WTC11 (cell line): ENCODE measurements around the gene RASD1. TPM values are rescaled to one million over a fixed set of nuclear protein-coding genes. Genes with fewer than 3 reads are reported as not detected.

ENCODE experiments used
- ATAC-seq: fragments of 200-7000 bp; cut with Tn5 transposase; 2 replicates; pipeline ENCODE4 v1.10.0; 2021; ENCODE audit warnings: mild to moderate bottlenecking, moderate library complexity
- CTCF ChIA-PET: fragments of 300-600 bp; sonication (Branson Sonifier 250); formaldehyde crosslinking; loops from one replicate; lab custom pipeline; 2021; ENCODE audit warnings: antibody characterized with exemption; lab: Charles Lee
- POLR2A ChIA-PET: fragments of 350-600 bp; sonication (Branson Sonifier 250); formaldehyde crosslinking; loops from one replicate; lab custom pipeline; 2021; ENCODE audit warnings: antibody characterized with exemption; lab: Charles Lee
- DNase-seq: peaks from one replicate; pipeline ENCODE4 v3.0.0; 2021; ENCODE audit warnings: low spot score
- H3K27ac Mint-ChIP-seq: 2 replicates; pipeline ENCODE4 v1.8.0; 2021; ENCODE audit warnings: mixed read lengths
- H3K27me3 Mint-ChIP-seq: 2 replicates; pipeline ENCODE4 v1.8.0; 2021; ENCODE audit warnings: low read depth, mild to moderate bottlenecking, moderate library complexity, mixed read lengths
- H3K36me3 Mint-ChIP-seq: 2 replicates; pipeline ENCODE4 v1.8.0; 2021; ENCODE audit warnings: mixed read lengths
- H3K4me1 Mint-ChIP-seq: 2 replicates; pipeline ENCODE4 v1.8.0; 2022; ENCODE audit warnings: mixed read lengths
- H3K4me3 Mint-ChIP-seq: 2 replicates; pipeline ENCODE4 v1.8.0; 2021; ENCODE audit warnings: mild to moderate bottlenecking, moderate library complexity, mixed read lengths
- H3K9me3 Mint-ChIP-seq: 2 replicates; pipeline ENCODE4 v1.8.0; 2021; ENCODE audit warnings: mixed read lengths
- ATF6 ChIP-seq: sonication (generic); formaldehyde crosslinking; IDR thresholded peaks from 2 replicates; pipeline ENCODE4 v1.8.1; 2023; ENCODE audit warnings: mild to moderate bottlenecking, missing genetic modification reagents
- FOXP1 ChIP-seq: sonication (generic); formaldehyde crosslinking; IDR thresholded peaks from 2 replicates; pipeline ENCODE4 v1.8.0; 2022; ENCODE audit warnings: missing genetic modification reagents, mild to moderate bottlenecking, moderate library complexity, borderline replicate concordance
- IRF2 ChIP-seq: sonication (generic); formaldehyde crosslinking; IDR thresholded peaks from 2 replicates; pipeline ENCODE4 v1.8.0; 2022; ENCODE audit warnings: low read depth, missing genetic modification reagents, borderline replicate concordance
- JUN ChIP-seq: sonication (generic); formaldehyde crosslinking; IDR thresholded peaks from 2 replicates; pipeline ENCODE4 v1.8.0; 2023; ENCODE audit warnings: mild to moderate bottlenecking, missing genetic modification reagents
- MYBL2 ChIP-seq: sonication (generic); formaldehyde crosslinking; IDR thresholded peaks from 2 replicates; pipeline ENCODE4 v1.8.1; 2023; ENCODE audit warnings: mild to moderate bottlenecking, moderate library complexity, missing genetic modification reagents
- NFYB ChIP-seq: sonication (generic); formaldehyde crosslinking; conservative IDR thresholded peaks from 2 replicates; pipeline ENCODE4 v1.8.0; 2022; ENCODE audit warnings: low read depth, missing genetic modification reagents
- NR1H2 ChIP-seq: sonication (generic); formaldehyde crosslinking; IDR thresholded peaks from 2 replicates; pipeline ENCODE4 v1.9.0; 2021; ENCODE audit warnings: mild to moderate bottlenecking, moderate library complexity, missing genetic modification reagents
- NR2C2 ChIP-seq: sonication (generic); formaldehyde crosslinking; IDR thresholded peaks from 2 replicates; pipeline ENCODE4 v1.8.0; 2022; ENCODE audit warnings: mild to moderate bottlenecking, missing genetic modification reagents
- NR3C1 ChIP-seq: sonication (generic); formaldehyde crosslinking; conservative IDR thresholded peaks from 2 replicates; pipeline ENCODE4 v1.8.1; 2023; ENCODE audit warnings: low read depth, mild to moderate bottlenecking, missing genetic modification reagents
- PRDM15 ChIP-seq: sonication (generic); formaldehyde crosslinking; IDR thresholded peaks from 2 replicates; pipeline ENCODE4 v1.8.0; 2022; ENCODE audit warnings: missing genetic modification reagents
- ZBTB21 ChIP-seq: sonication (generic); formaldehyde crosslinking; IDR thresholded peaks from 2 replicates; pipeline ENCODE4 v1.8.1; 2023; ENCODE audit warnings: mild to moderate bottlenecking, missing genetic modification reagents, borderline replicate concordance
- ZNF138 ChIP-seq: sonication (generic); formaldehyde crosslinking; conservative IDR thresholded peaks from 2 replicates; pipeline ENCODE4 v1.8.1; 2022; ENCODE audit warnings: mild to moderate bottlenecking, moderate library complexity, missing genetic modification reagents
- ZNF263 ChIP-seq: sonication (generic); formaldehyde crosslinking; IDR thresholded peaks from 2 replicates; pipeline ENCODE4 v1.8.1; 2022; ENCODE audit warnings: low read depth, mild to moderate bottlenecking, moderate library complexity, missing genetic modification reagents
- ZNF396 ChIP-seq: fragments of 250-450 bp; sonication (Bioruptor Pico); IDR thresholded peaks from 2 replicates; pipeline ENCODE4 v1.8.0; 2021; ENCODE audit warnings: mild to moderate bottlenecking, moderate library complexity, borderline replicate concordance
- ZNF671 ChIP-seq: fragments of 250-450 bp; sonication (Bioruptor Pico); IDR thresholded peaks from 2 replicates; pipeline ENCODE4 v1.8.0; 2021; ENCODE audit warnings: mild to moderate bottlenecking
- total RNA-seq: library from RNA; stranded (reverse); gene quantifications from 3 replicates; pipeline ENCODE4 v1.2.3, GENCODE V29; 2021
- TF ChIP-seq, protein P1 (sequence below): sonication (generic); formaldehyde crosslinking; IDR thresholded peaks from 2 replicates; pipeline ENCODE4 v1.8.1; 2023; ENCODE audit warnings: mild to moderate bottlenecking, missing genetic modification reagents, moderate library complexity
- TF ChIP-seq, protein P2 (sequence below): sonication (generic); formaldehyde crosslinking; conservative IDR thresholded peaks from 2 replicates; pipeline ENCODE4 v1.8.1; 2022; ENCODE audit warnings: mild to moderate bottlenecking, missing genetic modification reagents
- TF ChIP-seq, protein P3 (sequence below): fragments of 250-450 bp; sonication (Bioruptor Pico); conservative IDR thresholded peaks from 2 replicates; pipeline ENCODE4 v1.9.0; 2021; ENCODE audit warnings: mild to moderate bottlenecking

The RASD1 gene
- total RNA-seq, 1 experiment from 2014 or later = 5.1 TPM

DNA sequence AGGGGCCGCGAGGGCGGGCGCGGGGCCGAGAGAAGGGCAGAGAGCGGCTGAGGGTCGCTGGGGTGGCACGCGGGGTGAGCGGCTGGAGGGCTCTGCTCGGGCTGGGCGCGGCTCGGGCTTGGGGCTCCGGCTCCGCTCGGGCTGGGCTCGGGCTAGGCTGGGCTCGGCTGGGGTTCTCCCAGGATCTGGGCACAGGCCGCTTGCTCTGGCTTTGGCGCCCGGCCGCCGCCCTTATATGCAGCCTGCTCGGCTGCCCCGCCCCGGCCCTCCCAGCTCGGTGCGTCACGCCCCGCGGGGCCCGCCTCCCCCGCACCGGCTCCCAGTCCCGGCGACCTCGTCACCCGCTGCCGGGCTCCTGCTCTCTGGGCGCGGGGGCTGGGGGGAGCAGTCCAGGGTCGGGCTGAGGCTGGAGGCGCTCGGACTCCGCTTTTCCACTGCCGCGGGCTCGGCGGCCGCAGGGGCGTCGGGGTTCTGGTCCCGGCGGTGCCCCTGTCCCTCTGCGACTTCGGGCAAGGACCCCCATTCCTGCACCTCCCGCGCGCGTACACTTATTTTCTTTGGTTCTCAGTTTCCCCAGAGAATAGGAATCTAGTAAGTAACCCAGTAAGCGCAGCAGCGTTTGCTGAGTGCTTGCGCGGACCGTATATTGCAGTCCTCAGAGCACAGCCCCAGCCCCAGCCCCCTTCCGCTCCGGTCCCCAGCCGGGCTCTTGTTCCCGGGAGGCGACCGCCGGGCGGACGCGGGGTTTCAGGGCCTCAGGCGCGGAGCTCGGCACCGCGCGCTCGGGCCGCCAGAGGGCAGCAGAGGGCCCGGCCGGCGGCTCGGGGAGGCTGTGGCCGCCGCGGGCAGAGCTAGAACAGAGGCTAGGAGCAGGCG is at the start of gene RASD1 (continued):
- TF ChIP-seq ZNF396 (CRISPR knock-in tag) (no peak), IRF2 (CRISPR knock-in tag) (no peak), NFYB (CRISPR knock-in tag) (0 out of 2 replicates have a peak, but pooled peaks have one; percentile 25)
- TF ChIP-seq, protein P1, sequence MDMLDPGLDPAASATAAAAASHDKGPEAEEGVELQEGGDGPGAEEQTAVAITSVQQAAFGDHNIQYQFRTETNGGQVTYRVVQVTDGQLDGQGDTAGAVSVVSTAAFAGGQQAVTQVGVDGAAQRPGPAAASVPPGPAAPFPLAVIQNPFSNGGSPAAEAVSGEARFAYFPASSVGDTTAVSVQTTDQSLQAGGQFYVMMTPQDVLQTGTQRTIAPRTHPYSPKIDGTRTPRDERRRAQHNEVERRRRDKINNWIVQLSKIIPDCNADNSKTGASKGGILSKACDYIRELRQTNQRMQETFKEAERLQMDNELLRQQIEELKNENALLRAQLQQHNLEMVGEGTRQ (CRISPR knock-in tag) = 0 out of 2 replicates have a peak, but pooled peaks have one; percentile 11

DNA sequence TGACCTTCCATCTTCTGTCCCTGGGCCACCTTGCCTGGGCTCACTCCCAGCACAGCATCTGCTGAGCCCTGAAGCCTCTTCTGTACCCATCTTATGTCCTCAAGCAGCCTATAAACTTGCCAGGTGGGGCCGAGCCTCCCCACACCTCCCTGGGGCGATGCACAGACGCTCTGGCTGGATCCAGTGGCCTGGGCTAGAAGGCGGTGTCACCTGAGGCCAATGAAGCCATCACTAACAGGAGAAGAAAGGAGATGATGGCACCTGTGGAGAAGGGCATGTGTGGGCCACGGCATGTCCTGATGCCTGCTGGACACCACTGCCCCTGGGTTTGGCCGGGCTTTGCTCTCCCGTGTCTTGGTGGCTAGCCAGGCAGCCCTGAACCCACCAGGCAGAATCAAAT is 49.8 kb upstream of the RASD1 start:
- CTCF ChIA-PET = no interaction called here
- no peaks in the 10 kb centered on the region for H3K9me3 Mint-ChIP-seq
- POLR2A ChIA-PET = no interaction called here
- H3K27me3 Mint-ChIP-seq = no peaks in the 10 kb centered on the region
- DNase-seq (no peak), ATAC-seq (no peak)
- peak overlapping the region; percentile 79 for H3K27ac Mint-ChIP-seq
- no peaks in the 10 kb centered on the region for H3K36me3 Mint-ChIP-seq
- TF ChIP-seq ZBTB21 (CRISPR knock-in tag) (no peak), FOXP1 (CRISPR knock-in tag) (no peak), IRF2 (CRISPR knock-in tag) (no peak), JUN (CRISPR knock-in tag) (no peak), ATF6 (CRISPR knock-in tag) (no peak), ZNF671 (no peak), ZNF138 (CRISPR knock-in tag) (no peak), MYBL2 (no peak), NR1H2 (CRISPR knock-in tag) (no peak), NR3C1 (no peak), NR2C2 (CRISPR knock-in tag) (no peak), ZNF263 (CRISPR knock-in tag) (no peak), PRDM15 (CRISPR knock-in tag) (no peak)
- TF ChIP-seq, protein P2, sequence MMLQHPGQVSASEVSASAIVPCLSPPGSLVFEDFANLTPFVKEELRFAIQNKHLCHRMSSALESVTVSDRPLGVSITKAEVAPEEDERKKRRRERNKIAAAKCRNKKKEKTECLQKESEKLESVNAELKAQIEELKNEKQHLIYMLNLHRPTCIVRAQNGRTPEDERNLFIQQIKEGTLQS = no peak
- TF ChIP-seq, protein P3, sequence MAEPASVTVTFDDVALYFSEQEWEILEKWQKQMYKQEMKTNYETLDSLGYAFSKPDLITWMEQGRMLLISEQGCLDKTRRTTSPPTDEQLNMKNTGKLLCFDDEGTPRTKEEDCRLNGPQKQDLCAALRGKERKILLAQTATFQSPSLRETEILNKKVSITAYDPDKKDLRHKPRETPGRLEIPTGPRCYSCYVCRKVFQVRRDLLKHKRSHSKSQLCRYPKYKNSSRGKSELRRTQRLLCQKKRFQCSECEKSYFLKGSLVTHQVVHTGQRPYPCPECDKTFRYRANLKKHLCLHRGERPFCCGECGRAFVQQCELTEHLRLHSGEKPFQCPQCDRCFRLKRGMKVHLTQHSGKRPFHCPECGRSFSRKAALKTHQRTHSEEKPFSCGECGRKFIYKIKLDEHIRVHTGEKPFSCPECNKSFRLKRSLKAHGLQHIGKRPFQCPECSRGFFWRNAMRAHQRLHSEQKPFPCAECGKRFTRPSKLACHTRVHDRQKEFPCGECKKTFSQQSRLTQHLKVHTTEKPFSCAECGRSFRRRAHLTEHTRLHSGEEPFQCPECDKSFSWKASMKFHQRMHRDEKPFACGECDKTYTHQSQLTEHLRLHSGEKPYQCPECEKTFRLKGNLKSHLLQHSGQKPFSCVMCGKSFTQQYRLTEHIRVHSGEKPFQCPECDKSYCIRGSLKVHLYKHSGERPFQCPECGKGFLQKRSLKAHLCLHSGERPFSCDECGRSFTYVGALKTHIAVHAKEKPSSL = no peak
- no peak overlapping the region for H3K4me3 Mint-ChIP-seq
- H3K4me1 Mint-ChIP-seq = peaks cover 5% of the 10 kb centered on the region; the same call in 1 of the 2 replicates
